Esophagus squamous epithelium (tissue), 4 donors: ENCODE data around the gene CCNY.

Experiments
- CTCF ChIP-seq, 6 experiments: fragments of 450-650 bp in 4 of 6; fragments of 200-600 bp in 2 of 6; sonication (generic) in 2 of 6; IDR thresholded peaks; one replicate each; pipeline ENCODE4 v1.5.1; 2016 to 2019; ENCODE audit warnings: antibody characterized with exemption in 6 of 6, mild to moderate bottlenecking in 4 of 6, moderate library complexity in 4 of 6
- POLR2A ChIP-seq, 4 donors: fragments of 450-650 bp; IDR thresholded peaks; one replicate each; pipeline ENCODE4 v1.6.1; 2017; ENCODE audit warnings: antibody characterized with exemption in 4 of 4, mild to moderate bottlenecking in 4 of 4, moderate library complexity in 3 of 4

GRCh38 chr10:35306852-35307251 is 29.5 kb upstream of the CCNY start:
- TF ChIP-seq CTCF (IDR thresholded peaks at IDR 0.05) (no peak), POLR2A (IDR thresholded peaks at IDR 0.05) (no peak)
